H1 (cell line): Measurements from ENCODE around the gene SPI1. TPM values are rescaled to one million over a fixed set of nuclear protein-coding genes. Genes with fewer than 3 reads are reported as not detected.

ENCODE experiments used
- CTCF ChIA-PET: fragments of 300-600 bp; sonication (Branson Sonifier 250); formaldehyde crosslinking; loops from one replicate; lab custom pipeline; 2021; ENCODE audit not compliant: partially characterized antibody; lab: Charles Lee
- POLR2A ChIA-PET: fragments of 300-600 bp; sonication (Branson Sonifier 250); formaldehyde crosslinking; loops from one replicate; lab custom pipeline; 2021; ENCODE audit warnings: inconsistent platforms; ENCODE audit not compliant: partially characterized antibody; lab: Charles Lee
- DNase-seq, 2 experiments: peaks; one replicate each; pipeline versions ENCODE4 v3.0.0 to v3.0.0-alpha.2; 2010 to 2022; ENCODE audit warnings: low spot score in 2 of 2, low read depth in 1 of 2, mixed read lengths in 1 of 2
- FAIRE-seq: peaks from 2 replicates; lab custom pipeline; 2011; peaks lifted over from hg19 to GRCh38; lab: Jason Lieb, UNC
- H2AFZ ChIP-seq: 2 replicates; pipeline ENCODE4 v1.8.1; 2012; ENCODE audit warnings: low read length, inconsistent platforms
- H2AK5ac ChIP-seq: 2 replicates; pipeline ENCODE4 v1.6.1; 2013; ENCODE audit warnings: low read depth, low read length
- H2BK120ac ChIP-seq: replicated peaks from 2 replicates; pipeline ENCODE3; 2013; ENCODE audit warnings: low read depth, low read length, inconsistent platforms
- H2BK12ac ChIP-seq: 2 replicates; pipeline ENCODE4 v1.6.1; 2013; ENCODE audit warnings: low read depth, low read length
- H2BK15ac ChIP-seq: 2 replicates; pipeline ENCODE4 v1.6.1; 2013; ENCODE audit warnings: low read length
- H2BK20ac ChIP-seq: 2 replicates; pipeline ENCODE4 v1.6.1; 2013; ENCODE audit warnings: low read length
- H2BK5ac ChIP-seq: 2 replicates; pipeline ENCODE4 v1.6.1; 2013; ENCODE audit warnings: low read depth, low read length
- H3K14ac ChIP-seq: 2 replicates; pipeline ENCODE4 v1.6.1; 2013; ENCODE audit warnings: inconsistent platforms; ENCODE audit not compliant: insufficient read length
- H3K18ac ChIP-seq: 2 replicates; pipeline ENCODE4 v1.6.1; 2013; ENCODE audit warnings: low read length; ENCODE audit errors: extremely low read depth
- H3K23ac ChIP-seq: 2 replicates; pipeline ENCODE4 v1.6.1; 2013; ENCODE audit warnings: inconsistent platforms; ENCODE audit not compliant: insufficient read length
- H3K23me2 ChIP-seq: 2 replicates; pipeline ENCODE4 v1.6.1; 2013; ENCODE audit warnings: low read depth, low read length
- H3K27ac ChIP-seq: 2 replicates; pipeline ENCODE4 v1.6.1; 2011; ENCODE audit warnings: low read depth, low read length, inconsistent platforms
- H3K27me3 ChIP-seq, 4 experiments: replicated peaks in 1 of 4; 1 replicate in 1 of 4; 2 replicates in 3 of 4; pipeline versions ENCODE4 v1.6.1 to v1.8.1; 2011 to 2013; ENCODE audit warnings: low read length in 3 of 4, mild to moderate bottlenecking in 3 of 4, inconsistent platforms in 2 of 4, mixed read lengths in 2 of 4, moderate library complexity in 1 of 4; ENCODE audit not compliant: control insufficient read depth in 3 of 4, insufficient read depth in 3 of 4; ENCODE audit errors: extremely low read depth in 1 of 4
- H3K36me3 ChIP-seq, 4 experiments: 2 replicates each; pipeline versions ENCODE4 v1.6.1 to v1.8.1; 2011 to 2013; ENCODE audit warnings: mild to moderate bottlenecking in 4 of 4, low read length in 3 of 4, moderate library complexity in 2 of 4, control low read depth in 1 of 4, inconsistent platforms in 1 of 4; ENCODE audit not compliant: insufficient read depth in 4 of 4, control insufficient read depth in 2 of 4
- H3K4ac ChIP-seq: replicated peaks from 2 replicates; pipeline ENCODE3; 2013; ENCODE audit warnings: low read length, low read depth, mixed read lengths, inconsistent platforms; ENCODE audit not compliant: insufficient read length
- H3K4me1 ChIP-seq, 4 experiments: replicated peaks in 1 of 4; 1 replicate in 1 of 4; 2 replicates in 3 of 4; pipeline versions ENCODE4 v1.6.1 to v1.8.1; 2011 to 2013; ENCODE audit warnings: low read length in 3 of 4, inconsistent platforms in 2 of 4, mixed read lengths in 1 of 4; ENCODE audit not compliant: insufficient read depth in 4 of 4, control insufficient read depth in 3 of 4
- H3K4me2 ChIP-seq, 2 experiments: 2 replicates each; pipeline versions ENCODE4 v1.6.1 to v1.8.1; 2011 to 2013; ENCODE audit warnings: low read depth in 2 of 2, low read length in 2 of 2, control low read depth in 1 of 2, inconsistent platforms in 1 of 2, mild to moderate bottlenecking in 1 of 2; ENCODE audit not compliant: insufficient read depth in 1 of 2
- H3K4me3 ChIP-seq, 4 experiments: fragments of 200-600, 300-600 bp in 1 of 4; sonication (generic), shearing (Covaris generic), sonication (Bioruptor Twin) in 1 of 4; 2 replicates each; pipeline versions ENCODE4 v1.5.1 to v1.8.1; 2011 to 2016; ENCODE audit warnings: low read length in 4 of 4, low read depth in 3 of 4, control low read depth in 2 of 4, inconsistent platforms in 2 of 4, mild to moderate bottlenecking in 2 of 4, mixed read lengths in 1 of 4, moderate library complexity in 1 of 4; ENCODE audit not compliant: insufficient read depth in 2 of 4; ENCODE audit errors: extremely low read depth in 1 of 4
- H3K56ac ChIP-seq: replicated peaks from 2 replicates; pipeline ENCODE3; 2013; ENCODE audit warnings: low read depth, mild to moderate bottlenecking, mixed read lengths, low read length, inconsistent platforms; ENCODE audit not compliant: insufficient read length
- H3K79me1 ChIP-seq: 2 replicates; pipeline ENCODE4 v1.6.1; 2013; ENCODE audit warnings: low read depth, low read length, control low read depth
- H3K79me2 ChIP-seq, 2 experiments: 2 replicates each; pipeline versions ENCODE4 v1.6.1 to v1.8.1; 2012 to 2013; ENCODE audit warnings: low read length in 2 of 2, mild to moderate bottlenecking in 2 of 2, inconsistent platforms in 1 of 2; ENCODE audit not compliant: insufficient read depth in 2 of 2, control insufficient read depth in 1 of 2
- H3K9ac ChIP-seq, 4 experiments: replicated peaks in 1 of 4; 1 replicate in 1 of 4; 2 replicates in 3 of 4; pipeline versions ENCODE4 v1.6.1 to v1.8.1; 2011 to 2013; ENCODE audit warnings: low read depth in 3 of 4, low read length in 3 of 4, control low read depth in 2 of 4, mild to moderate bottlenecking in 2 of 4, moderate library complexity in 2 of 4, inconsistent platforms in 1 of 4; ENCODE audit errors: extremely low read depth in 1 of 4
- H3K9me3 ChIP-seq, 2 experiments: 2 replicates each; pipeline versions ENCODE4 v1.6.1 to v1.8.1; 2012 to 2013; ENCODE audit warnings: mild to moderate bottlenecking in 2 of 2, moderate library complexity in 2 of 2, control low read depth in 1 of 2, inconsistent platforms in 1 of 2, low read depth in 1 of 2, low read length in 1 of 2, mixed read lengths in 1 of 2; ENCODE audit not compliant: insufficient read depth in 2 of 2
- H4K20me1 ChIP-seq, 2 experiments: replicated peaks in 1 of 2; 2 replicates each; pipeline versions ENCODE3 to v1.8.1; 2011 to 2013; ENCODE audit warnings: inconsistent platforms in 2 of 2, low read length in 2 of 2, mild to moderate bottlenecking in 1 of 2; ENCODE audit not compliant: insufficient read depth in 2 of 2, control insufficient read depth in 1 of 2
- H4K5ac ChIP-seq: 2 replicates; pipeline ENCODE4 v1.6.1; 2013; ENCODE audit warnings: low read length, low read depth, mixed read lengths, inconsistent platforms; ENCODE audit not compliant: insufficient read length
- H4K8ac ChIP-seq: 2 replicates; pipeline ENCODE4 v1.8.0; 2013; ENCODE audit warnings: mild to moderate bottlenecking, moderate library complexity, low read length, inconsistent platforms; ENCODE audit not compliant: insufficient read depth; ENCODE audit errors: extremely low read depth
- H4K91ac ChIP-seq: replicated peaks from 2 replicates; pipeline ENCODE3; 2013; ENCODE audit warnings: low read length, mixed read lengths, inconsistent platforms; ENCODE audit not compliant: insufficient read length
- ASH2L ChIP-seq: fragments of 200-600, 300-600 bp; sonication (generic); IDR thresholded peaks from one replicate; pipeline ENCODE4 v1.7.1; 2017; ENCODE audit warnings: low read length
- EGR1 ChIP-seq: IDR thresholded peaks from 2 replicates; pipeline ENCODE4 v1.6.1; 2011; ENCODE audit warnings: low read depth, low read length, borderline replicate concordance
- FOSL1 ChIP-seq: IDR thresholded peaks from 2 replicates; pipeline ENCODE4 v1.6.1; 2011; ENCODE audit warnings: mild to moderate bottlenecking, low read depth, low read length, moderate library complexity; ENCODE audit not compliant: insufficient read depth
- GABPA ChIP-seq: IDR thresholded peaks from 2 replicates; pipeline ENCODE4 v1.6.1; 2011; ENCODE audit warnings: mild to moderate bottlenecking, low read length, moderate library complexity, borderline replicate concordance; ENCODE audit not compliant: insufficient read depth
- JUN ChIP-seq: IDR thresholded peaks from 2 replicates; pipeline ENCODE4 v1.6.1; 2011; ENCODE audit warnings: low read depth, mild to moderate bottlenecking, improper control_type of control experiment, low read length
- NANOG ChIP-seq: IDR thresholded peaks from 2 replicates; pipeline ENCODE4 v1.6.1; 2011; ENCODE audit warnings: low read length, low read depth, mild to moderate bottlenecking, inconsistent platforms; ENCODE audit not compliant: insufficient read depth, poor library complexity, severe bottlenecking
- RAD21 ChIP-seq, 2 experiments: IDR thresholded peaks in 1 of 2; conservative IDR thresholded peaks in 1 of 2; 2 replicates each; pipeline ENCODE4 v1.6.1; 2011; ENCODE audit warnings: low read depth in 2 of 2, low read length in 2 of 2, improper control_type of control experiment in 1 of 2, inconsistent platforms in 1 of 2, mild to moderate bottlenecking in 1 of 2, moderate library complexity in 1 of 2
- RFX5 ChIP-seq: IDR thresholded peaks from 2 replicates; pipeline ENCODE4 v1.6.1; 2011; ENCODE audit warnings: low read depth, low read length, improper control_type of control experiment, borderline replicate concordance
- SIN3A ChIP-seq, 2 experiments: IDR thresholded peaks in 1 of 2; conservative IDR thresholded peaks in 1 of 2; 2 replicates each; pipeline ENCODE4 v1.6.1; 2011 to 2012; ENCODE audit warnings: low read length in 2 of 2, improper control_type of control experiment in 1 of 2, low read depth in 1 of 2, mild to moderate bottlenecking in 1 of 2
- TAF1 ChIP-seq: IDR thresholded peaks from 2 replicates; pipeline ENCODE4 v1.6.1; 2011; ENCODE audit warnings: mild to moderate bottlenecking, low read depth, low read length
- TAF7 ChIP-seq: optimal IDR thresholded peaks from 2 replicates; pipeline ENCODE3; 2011; ENCODE audit warnings: low read depth, mild to moderate bottlenecking, inconsistent platforms, low read length, moderate library complexity, borderline replicate concordance
- TBP ChIP-seq: IDR thresholded peaks from 2 replicates; pipeline ENCODE4 v1.6.1; 2011; ENCODE audit warnings: low read depth, low read length, improper control_type of control experiment
- YY1 ChIP-seq: IDR thresholded peaks from 2 replicates; pipeline ENCODE4 v1.6.1; 2011; ENCODE audit warnings: low read depth, mild to moderate bottlenecking, low read length
- WGBS, 2 experiments: shearing (Covaris generic) in 1 of 2; methylation state at CpG; one replicate each; pipeline versions ENCODE4 v1.1.6 to v1.1.7; 2013 to 2015; ENCODE audit warnings: low lambda C conversion rate in 2 of 2, mixed read lengths in 2 of 2, inconsistent platforms in 1 of 2, low coverage in 1 of 2, missing lambda C conversion rate in 1 of 2; ENCODE audit not compliant: insufficient replicate concordance in 2 of 2, insufficient coverage in 1 of 2, insufficient read length in 1 of 2; ENCODE audit errors: extremely low coverage in 1 of 2, missing lambda C conversion rate in 1 of 2; 5-methylcytosine and 5-hydroxymethylcytosine counted together
- polyA plus RNA-seq, 7 experiments: library from polyadenylated mRNA; depleted of rRNA in 3 of 7; stranded (reverse) in 5 of 7; unstranded in 2 of 7; fragments of >200 nt in 5 of 7; fragments of 200-250 nt in 2 of 7; gene quantifications; 1 replicate in 5 of 7; 2 replicates in 1 of 7; 4 replicates in 1 of 7; pipeline versions ENCODE4 v1.2.1 to v1.2.3, GENCODE V29; 2011 to 2013; ENCODE audit warnings: missing spikeins in 2 of 7, mixed read lengths in 2 of 7
- total RNA-seq: library from RNA; stranded (reverse); fragmentation: NEBNext Ultra II Directional; extraction: Animal tissue kit (Norgen Biotek cat#: 25700); gene quantifications from 2 replicates; pipeline ENCODE4 v1.2.1, GENCODE V29; 2021

Gene SPI1
- total and polyA plus RNA-seq, 2 of the 8 experiments (the other 6 are each of a cell fraction or from before 2014, with no cell fraction given) = 0.12 TPM; not detected in 1

DNA sequence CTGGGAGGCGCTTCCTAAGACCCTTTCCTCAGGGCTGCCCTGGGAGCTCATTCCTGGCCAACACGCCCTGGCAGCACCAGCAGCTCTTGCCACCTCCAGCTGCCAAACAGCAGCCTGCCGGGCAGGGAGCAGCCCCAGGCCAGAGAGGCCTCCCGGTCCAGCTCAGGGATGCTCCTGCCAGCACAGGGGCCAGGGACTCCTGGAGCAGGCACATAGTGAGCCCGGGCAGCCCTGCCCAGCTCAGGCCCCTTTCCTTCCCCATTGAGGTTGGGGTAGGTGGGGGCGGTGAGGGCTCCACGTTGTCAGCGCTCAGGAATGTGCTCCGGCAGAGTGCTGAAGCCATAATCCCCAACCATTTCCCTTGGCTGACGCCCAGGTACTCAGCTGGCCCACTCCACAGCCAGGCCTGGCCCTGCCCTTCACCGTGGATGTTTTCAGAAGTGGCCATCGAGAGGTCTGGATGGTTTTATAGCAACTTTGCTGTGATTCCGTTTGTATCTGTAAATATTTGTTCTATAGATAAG lies 37.7 kb upstream of the SPI1 start:
- Histone ChIP-seq H3K4me2 (no peak overlapping the region), H4K5ac (no peak overlapping the region), H3K27me3 (no peaks in the 10 kb centered on the region), H4K8ac (no peak overlapping the region), H3K23ac (no peak overlapping the region), H3K36me3 (peaks cover 14 to 29% (median 24%) of the 10 kb centered on the region in 4 experiments; a peak in 7 of 8 replicates), H4K20me1 (peaks cover 0 to 15% of the 10 kb centered on the region in 2 experiments), H2BK15ac (no peak overlapping the region), H3K14ac (no peak overlapping the region), H2BK20ac (no peak overlapping the region), H2BK5ac (peak overlapping the region; percentile 21; the same call in 1 of the 2 replicates), H2AFZ (no peak overlapping the region), H3K56ac (no peak overlapping the region), H4K91ac (no peak overlapping the region), H2AK5ac (no peak overlapping the region), H2BK120ac (no peak overlapping the region), H3K79me2 (no peaks in the 10 kb centered on the region), H3K79me1 (no peaks in the 10 kb centered on the region), H3K9ac (no peak overlapping the region), H3K4me3 (no peak overlapping the region), H2BK12ac (no peak overlapping the region), H3K27ac (no peak overlapping the region), H3K23me2 (no peaks in the 10 kb centered on the region), H3K4me1 (peaks cover 0 to 2% (median 0%) of the 10 kb centered on the region in 4 experiments; a peak in 2 of 7 replicates), H3K4ac (no peak overlapping the region), H3K18ac (no peak overlapping the region), H3K9me3 (no peaks in the 10 kb centered on the region)
- CTCF ChIA-PET = interaction anchor here (0.6 to 1.2 kb wide), 5 partner anchors 9 to 132 kb away, joined by 3 to 4 read pairs (median 3); no protein-coding TSS in a partner anchor
- 82% methylated on average over 11 of the region's 13 CpGs; no CpG with 5 or more reads in 1 of the 2 experiments for WGBS, 2 experiments
- no peak for FAIRE-seq
- no peak for DNase-seq
- POLR2A ChIA-PET = interaction anchor here (0.5 to 12.8 kb wide), 8 partner anchors 8 to 201 kb away, joined by 3 to 140 read pairs (median 4); partner anchors contain the start of genes DDB2 and PSMC3
- TF ChIP-seq SIN3A (conservative IDR thresholded peaks at IDR 0.05 in 1 of 2, IDR thresholded peaks at IDR 0.05 in 1 of 2; ENCODE audit: low read depth in 1 of 2, low read length in 2 of 2) (no peak), FOSL1 (no peak), TAF7 (no peak), NANOG (no peak), ASH2L (no peak), YY1 (no peak), TAF1 (no peak), RAD21 (IDR thresholded peaks at IDR 0.05 in 1 of 2, conservative IDR thresholded peaks at IDR 0.05 in 1 of 2; ENCODE audit: low read depth in 2 of 2, low read length in 2 of 2) (no peak), RFX5 (no peak), JUN (no peak), TBP (no peak), EGR1 (no peak), GABPA (no peak)
